ENCODE data around the gene ELP2.
"Not testable (repeated sequence)": the region's sequence is repeated elsewhere in the genome, so short reads cannot be mapped to it uniquely, and the experiment has no call there.

The ELP2 gene

DNA sequence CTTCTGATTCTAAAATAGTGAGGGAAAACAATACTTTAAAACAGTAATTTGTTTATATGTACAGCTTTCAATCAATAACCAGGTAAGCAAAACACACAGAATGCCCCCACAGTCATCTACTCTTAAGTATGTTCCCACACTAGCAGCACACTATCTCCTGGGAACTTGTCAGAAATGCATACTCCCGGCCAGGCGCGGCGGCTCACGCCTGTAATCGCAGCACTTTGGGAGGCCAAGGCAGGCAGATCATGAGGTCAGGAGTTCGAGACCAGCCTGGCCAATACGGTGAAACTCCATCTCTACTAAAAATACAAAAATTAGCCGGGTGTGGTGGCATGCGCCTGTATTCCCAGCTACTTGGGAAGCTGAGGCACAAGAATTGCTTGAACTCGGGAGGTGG, 12.9 kb upstream of the ELP2 start:
- not testable (repeated sequence) for DNase-seq (ENCODE audit: low read depth in 1 of 2, low spot score in 1 of 2)

DNA sequence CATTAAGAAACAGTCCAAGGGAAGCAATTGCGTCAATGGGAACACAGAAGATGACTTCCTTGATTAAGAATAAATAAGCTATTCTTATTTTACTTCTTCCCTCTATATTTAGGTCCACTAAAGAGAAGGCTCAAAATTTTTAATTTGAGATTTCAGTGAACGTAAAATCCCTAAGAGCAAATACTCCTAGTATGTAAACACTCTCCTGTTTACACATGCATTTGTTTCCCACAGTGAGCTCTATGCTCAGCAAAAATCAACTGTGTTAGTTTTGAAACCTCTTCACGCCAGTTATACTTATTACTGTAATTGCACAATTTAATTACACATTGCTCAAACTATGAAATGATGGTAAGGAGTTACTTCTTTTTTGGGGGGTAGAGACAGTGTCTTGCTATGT, 9.4 kb upstream of the ELP2 start:
- no peak for DNase-seq (ENCODE audit: low read depth in 1 of 2, low spot score in 1 of 2)

DNA sequence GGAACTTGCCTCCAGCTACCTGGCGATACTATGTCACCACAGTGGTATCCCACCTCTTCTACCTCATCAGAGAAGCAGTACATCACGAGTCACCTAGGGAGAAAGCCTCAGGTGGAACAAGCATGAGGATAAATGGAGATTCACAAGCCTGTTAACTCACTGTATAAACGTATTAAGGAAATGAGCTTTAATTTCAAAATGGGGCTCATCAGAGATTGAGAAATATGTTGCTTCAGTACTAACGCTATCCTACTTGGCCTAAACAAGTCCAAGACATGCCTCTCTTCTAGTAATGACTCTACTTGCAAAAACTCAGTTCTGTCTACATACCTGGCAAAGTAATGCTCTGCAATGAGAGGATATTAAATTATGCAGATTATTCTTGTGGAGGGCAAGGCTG, 4.9 kb upstream of the ELP2 start:
- DNase-seq (ENCODE audit: low read depth in 1 of 2, low spot score in 1 of 2), result no peak

DNA sequence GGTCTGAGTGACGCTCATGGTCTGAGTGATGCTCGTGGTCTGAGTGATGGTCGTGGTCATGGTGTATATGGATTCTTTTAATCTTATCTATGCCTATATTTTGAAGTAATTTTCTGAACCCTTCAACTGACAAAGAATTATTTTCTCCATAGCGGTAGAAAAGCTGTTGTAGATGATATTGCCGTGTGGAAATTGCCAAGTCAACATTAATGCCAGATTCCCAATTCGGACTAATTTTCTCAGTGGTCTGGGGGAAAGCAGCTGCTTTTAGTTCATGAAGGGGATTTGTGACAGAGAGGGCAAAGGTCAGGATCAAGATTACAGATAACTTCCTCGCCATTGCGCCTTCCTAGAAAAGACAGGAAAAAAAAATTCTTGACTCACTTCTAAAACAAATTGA, 3.0 kb upstream of the ELP2 start:
- no peak for DNase-seq (ENCODE audit: low read depth in 1 of 2, low spot score in 1 of 2)

- no peak for DNase-seq (ENCODE audit: low read depth in 1 of 2, low spot score in 1 of 2)
Measured at GRCh38 chr18:36127836-36128529, 1.7 kb upstream of the ELP2 start.

DNA sequence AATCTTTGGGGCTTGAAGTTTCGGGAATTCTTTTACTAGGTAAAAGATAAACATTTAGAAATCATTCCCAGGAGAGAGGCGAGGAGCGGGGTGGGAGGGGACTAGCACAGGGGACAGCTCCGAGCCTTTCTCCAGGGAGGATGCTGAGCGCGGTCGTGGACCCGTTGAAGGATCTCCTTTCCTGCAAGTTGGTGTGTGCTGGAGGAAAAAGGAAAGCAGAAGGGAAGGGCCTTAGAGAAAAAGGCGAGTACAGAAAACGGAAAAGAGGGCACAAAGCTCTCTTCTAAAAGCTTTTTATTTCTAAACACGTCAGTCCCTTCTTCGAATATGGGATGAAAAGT, 1.2 kb upstream of the ELP2 start:
- no peak for DNase-seq (ENCODE audit: low read depth in 1 of 2, low spot score in 1 of 2)

DNA sequence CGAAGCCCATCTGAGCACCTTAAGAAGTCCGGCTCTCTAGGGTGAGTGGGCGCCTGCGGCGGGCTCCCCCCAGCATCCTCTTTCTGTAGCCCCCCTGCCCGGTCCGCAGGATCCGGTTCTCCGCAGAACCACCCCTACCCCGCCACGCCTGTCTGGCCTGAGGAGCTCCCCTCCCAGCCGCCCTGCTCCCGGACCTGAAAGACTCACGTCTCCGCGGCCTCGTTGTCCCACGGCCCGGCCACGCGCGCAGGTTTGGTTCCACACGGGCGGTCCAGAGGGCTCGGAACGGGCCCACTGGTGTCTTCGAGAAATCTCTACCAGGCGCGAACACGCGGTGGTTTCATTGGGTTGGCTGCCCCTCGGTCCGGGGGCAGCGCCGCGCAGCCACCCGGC, 796 bp upstream of the ELP2 start:
- DNase-seq (ENCODE audit: low read depth in 1 of 2, low spot score in 1 of 2), result no peak

DNA sequence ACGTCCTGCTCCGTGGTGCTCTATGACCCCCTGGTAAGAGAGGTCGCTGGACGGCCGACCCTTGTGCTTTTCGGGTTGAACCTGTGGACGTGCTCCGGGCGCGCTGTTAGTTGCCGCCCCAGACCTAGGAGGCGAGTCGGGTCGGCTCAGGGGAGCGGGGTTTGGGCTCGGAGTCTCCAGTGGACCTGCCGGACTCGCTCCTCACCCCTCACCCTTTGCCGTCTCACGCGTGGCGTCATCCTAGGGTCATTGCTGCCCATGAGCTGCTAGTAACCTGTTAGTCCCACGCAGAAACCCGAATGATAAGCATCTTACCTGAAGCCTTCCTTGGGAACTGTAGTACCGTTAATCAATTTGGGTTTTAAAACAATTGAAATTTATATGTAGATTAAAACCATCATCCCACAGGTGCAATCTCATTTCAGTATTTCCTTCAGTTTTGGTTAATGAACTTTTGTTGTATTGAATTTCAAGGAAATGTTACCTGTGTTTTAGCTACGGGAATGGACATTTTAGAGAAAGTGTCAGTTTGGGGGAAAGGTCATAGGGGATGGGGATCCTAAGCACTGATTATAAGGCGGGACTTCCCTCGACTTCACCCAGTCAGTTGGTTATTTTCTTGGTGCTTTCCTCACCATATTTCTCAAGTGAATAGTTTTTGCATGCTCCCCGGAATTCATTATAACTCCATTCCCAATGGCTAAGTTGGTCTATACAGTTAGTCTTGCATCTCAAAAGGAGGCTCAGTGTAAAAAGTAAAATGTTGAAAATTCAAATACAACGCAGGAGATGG, 536 bp downstream of the ELP2 start:
- DNase-seq (ENCODE audit: low read depth in 1 of 2, low spot score in 1 of 2), result no peak

GRCh38 chr18:36130883-36131653, 1.4 kb downstream of the ELP2 start:
- DNase-seq (ENCODE audit: low read depth in 1 of 2, low spot score in 1 of 2), result no peak

GRCh38 chr18:36131692-36132483, 2.2 kb downstream of the ELP2 start:
- DNase-seq (ENCODE audit: low read depth in 1 of 2, low spot score in 1 of 2), result no peak

GRCh38 chr18:36132756-36133155, 3.1 kb downstream of the ELP2 start:
- no peak for DNase-seq (ENCODE audit: low read depth in 1 of 2, low spot score in 1 of 2)

DNA sequence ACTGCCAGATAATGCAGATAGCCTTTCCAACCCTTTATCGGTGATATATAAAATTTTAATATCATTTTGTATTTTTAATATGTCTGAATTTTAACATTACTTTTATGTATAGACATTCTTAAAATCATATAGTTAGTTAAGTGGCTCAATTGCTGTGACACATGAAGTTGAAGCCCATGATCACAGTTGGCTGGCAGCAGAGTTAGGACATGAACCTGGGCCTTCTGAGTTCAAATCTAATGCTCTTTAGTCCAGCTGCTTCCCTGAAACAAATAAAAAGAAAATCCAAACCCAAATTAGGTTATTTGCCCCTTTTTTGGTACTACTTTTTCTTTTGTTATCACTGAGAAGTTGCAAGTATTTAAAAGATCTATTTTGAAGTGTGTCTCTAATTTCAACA, 5.6 kb downstream of the ELP2 start:
- no peak for DNase-seq (ENCODE audit: low read depth in 1 of 2, low spot score in 1 of 2)

- no peak for DNase-seq (ENCODE audit: low read depth in 1 of 2, low spot score in 1 of 2)
Measured at GRCh38 chr18:36139245-36139644, 9.5 kb downstream of the ELP2 start.

GRCh38 chr18:36141576-36141975, 11.9 kb downstream of the ELP2 start:
- no peak for DNase-seq (ENCODE audit: low read depth in 1 of 2, low spot score in 1 of 2)

DNA sequence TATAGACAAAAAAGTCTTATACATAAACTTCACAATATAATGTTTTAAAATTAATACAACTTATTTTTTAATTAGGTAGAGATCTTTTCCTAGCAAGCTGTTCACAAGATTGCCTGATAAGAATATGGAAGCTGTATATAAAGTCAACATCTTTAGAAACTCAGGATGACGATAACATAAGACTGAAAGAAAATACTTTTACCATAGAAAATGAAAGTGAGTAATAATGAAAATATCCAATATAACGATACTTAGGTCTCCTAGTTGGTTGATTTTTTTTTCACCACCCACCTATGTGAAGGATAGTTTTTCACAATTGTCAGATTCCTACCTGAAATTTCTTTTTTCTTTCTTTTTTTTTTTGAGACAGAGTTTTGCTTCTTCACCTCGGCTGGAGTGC, 13.1 kb downstream of the ELP2 start:
- no peak for DNase-seq (ENCODE audit: low read depth in 1 of 2, low spot score in 1 of 2)

- no peak for DNase-seq (ENCODE audit: low read depth in 1 of 2, low spot score in 1 of 2)
Measured at GRCh38 chr18:36143391-36143790, 13.7 kb downstream of the ELP2 start.

- no peak for DNase-seq (ENCODE audit: low read depth in 1 of 2, low spot score in 1 of 2)
Measured at GRCh38 chr18:36149514-36150289, 20.0 kb downstream of the ELP2 start.

DNA sequence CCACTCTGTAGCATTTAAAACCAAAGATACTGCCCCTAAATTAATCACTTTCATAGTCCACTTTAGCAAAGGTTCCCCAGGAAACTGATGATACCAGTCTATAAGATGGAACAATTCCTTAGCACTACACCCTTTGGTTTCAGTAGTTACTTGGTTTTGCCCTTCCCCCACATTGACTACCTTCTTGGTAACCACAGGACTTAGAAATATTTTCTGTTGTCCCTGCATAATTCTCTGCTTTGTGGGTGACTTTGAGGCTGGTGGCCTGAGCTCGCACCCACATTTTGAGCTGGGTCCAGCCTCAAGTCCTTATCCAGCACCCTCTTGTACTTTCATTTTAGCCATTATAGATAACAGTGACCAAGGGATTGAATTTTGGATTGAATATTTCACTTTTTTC, 23.1 kb downstream of the ELP2 start:
- no peak for DNase-seq (ENCODE audit: low read depth in 1 of 2, low spot score in 1 of 2)

- DNase-seq (ENCODE audit: low read depth in 1 of 2, low spot score in 1 of 2), result no peak
Measured at GRCh38 chr18:36153203-36153602, 23.5 kb downstream of the ELP2 start.

DNA sequence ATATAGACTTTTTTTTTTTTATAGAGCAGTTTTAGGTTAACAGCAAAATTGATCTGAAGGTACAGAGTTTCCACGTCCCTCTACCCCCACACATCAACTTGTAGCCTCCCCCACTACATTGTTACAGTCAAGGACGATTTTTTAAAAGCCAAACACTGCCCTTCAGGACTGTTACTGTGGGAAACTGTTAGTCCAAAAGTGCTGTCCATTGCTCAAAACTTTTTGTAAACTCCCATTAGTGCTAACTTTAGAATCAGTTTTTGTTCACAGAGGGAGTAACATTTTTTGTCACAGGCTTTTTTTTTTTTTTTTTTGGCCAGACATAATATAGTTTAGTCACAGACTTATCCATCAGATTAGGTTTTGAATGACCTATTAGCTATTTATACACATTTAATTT, 24.1 kb downstream of the ELP2 start:
- DNase-seq (ENCODE audit: low read depth in 1 of 2, low spot score in 1 of 2), result no peak

All from activated CD4-positive, alpha-beta T cell treated with anti-CD3 and anti-CD28 coated beads, Interleukin-2, amount 50 U/mL, for 24 hours (primary cell).